HFFc6 (cell line): Measurements from ENCODE around the gene MYT1. TPM values are rescaled to one million over a fixed set of nuclear protein-coding genes. Genes with fewer than 3 reads are reported as not detected.
"Not testable (repeated sequence)": the region's sequence is repeated elsewhere in the genome, so short reads cannot be mapped to it uniquely, and the experiment has no call there.

Experiments used
- DNase-seq: peaks from one replicate; pipeline ENCODE4 v3.0.0-alpha.2; 2018
- H3K27ac Mint-ChIP-seq: 2 replicates; pipeline ENCODE4 v1.8.0; 2020; ENCODE audit warnings: mild to moderate bottlenecking, mixed read lengths
- H3K27me3 Mint-ChIP-seq: 2 replicates; pipeline ENCODE4 v1.8.0; 2021; ENCODE audit warnings: mild to moderate bottlenecking, moderate library complexity, mixed read lengths; ENCODE audit not compliant: insufficient read depth
- H3K36me3 Mint-ChIP-seq: 2 replicates; pipeline ENCODE4 v1.8.0; 2021; ENCODE audit warnings: low read depth, mixed read lengths
- H3K4me1 Mint-ChIP-seq: 2 replicates; pipeline ENCODE4 v1.8.0; 2020; ENCODE audit warnings: low read depth, mixed read lengths
- H3K4me3 Mint-ChIP-seq: 2 replicates; pipeline ENCODE4 v1.8.0; 2020; ENCODE audit warnings: mild to moderate bottlenecking, moderate library complexity, mixed read lengths
- H3K9me3 Mint-ChIP-seq: 2 replicates; pipeline ENCODE4 v1.8.0; 2020; ENCODE audit warnings: mild to moderate bottlenecking, mixed read lengths
- total RNA-seq, 6 experiments: library from RNA; stranded (reverse); fragmentation: NEBNext Ultra II Directional; extraction: Animal tissue kit (Norgen Biotek cat#: 25700); gene quantifications; 2 replicates in 1 of 6; 3 replicates in 5 of 6; pipeline ENCODE4 v1.2.3, GENCODE V29; 2021
- TF ChIP-seq, protein P1 (sequence below): fragments of 200-600 bp; sonication (generic); IDR thresholded peaks from 2 replicates; pipeline ENCODE4 v1.5.0; 2021; ENCODE audit warnings: antibody characterized with exemption, mild to moderate bottlenecking

Gene MYT1
- total RNA-seq, 6 experiments from 2014 or later: not detected

- H3K27me3 Mint-ChIP-seq: peaks cover 20% of the 10 kb centered on the region
- H3K9me3 Mint-ChIP-seq: no peaks in the 10 kb centered on the region; the same call in 1 of the 2 replicates
- H3K36me3 Mint-ChIP-seq: no peaks in the 10 kb centered on the region
- H3K4me1 Mint-ChIP-seq: no peaks in the 10 kb centered on the region
- TF ChIP-seq, protein P1, sequence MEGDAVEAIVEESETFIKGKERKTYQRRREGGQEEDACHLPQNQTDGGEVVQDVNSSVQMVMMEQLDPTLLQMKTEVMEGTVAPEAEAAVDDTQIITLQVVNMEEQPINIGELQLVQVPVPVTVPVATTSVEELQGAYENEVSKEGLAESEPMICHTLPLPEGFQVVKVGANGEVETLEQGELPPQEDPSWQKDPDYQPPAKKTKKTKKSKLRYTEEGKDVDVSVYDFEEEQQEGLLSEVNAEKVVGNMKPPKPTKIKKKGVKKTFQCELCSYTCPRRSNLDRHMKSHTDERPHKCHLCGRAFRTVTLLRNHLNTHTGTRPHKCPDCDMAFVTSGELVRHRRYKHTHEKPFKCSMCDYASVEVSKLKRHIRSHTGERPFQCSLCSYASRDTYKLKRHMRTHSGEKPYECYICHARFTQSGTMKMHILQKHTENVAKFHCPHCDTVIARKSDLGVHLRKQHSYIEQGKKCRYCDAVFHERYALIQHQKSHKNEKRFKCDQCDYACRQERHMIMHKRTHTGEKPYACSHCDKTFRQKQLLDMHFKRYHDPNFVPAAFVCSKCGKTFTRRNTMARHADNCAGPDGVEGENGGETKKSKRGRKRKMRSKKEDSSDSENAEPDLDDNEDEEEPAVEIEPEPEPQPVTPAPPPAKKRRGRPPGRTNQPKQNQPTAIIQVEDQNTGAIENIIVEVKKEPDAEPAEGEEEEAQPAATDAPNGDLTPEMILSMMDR: no peak
- H3K4me3 Mint-ChIP-seq: no peak overlapping the region
- DNase-seq: no peak
- no peak overlapping the region for H3K27ac Mint-ChIP-seq
Observed at GRCh38 chr20:64176551-64176950, 12.3 kb downstream of the MYT1 start.

- H3K27ac Mint-ChIP-seq: no peak overlapping the region
- peaks cover 23% of the 10 kb centered on the region for H3K27me3 Mint-ChIP-seq
- no peak for DNase-seq
- no peak overlapping the region for H3K4me3 Mint-ChIP-seq
- H3K9me3 Mint-ChIP-seq: no peaks in the 10 kb centered on the region; the same call in 1 of the 2 replicates
- H3K4me1 Mint-ChIP-seq: no peaks in the 10 kb centered on the region
- TF ChIP-seq, protein P1: no peak
- no peaks in the 10 kb centered on the region for H3K36me3 Mint-ChIP-seq
Observed at GRCh38 chr20:64176971-64177370, 12.7 kb downstream of the MYT1 start.

DNA sequence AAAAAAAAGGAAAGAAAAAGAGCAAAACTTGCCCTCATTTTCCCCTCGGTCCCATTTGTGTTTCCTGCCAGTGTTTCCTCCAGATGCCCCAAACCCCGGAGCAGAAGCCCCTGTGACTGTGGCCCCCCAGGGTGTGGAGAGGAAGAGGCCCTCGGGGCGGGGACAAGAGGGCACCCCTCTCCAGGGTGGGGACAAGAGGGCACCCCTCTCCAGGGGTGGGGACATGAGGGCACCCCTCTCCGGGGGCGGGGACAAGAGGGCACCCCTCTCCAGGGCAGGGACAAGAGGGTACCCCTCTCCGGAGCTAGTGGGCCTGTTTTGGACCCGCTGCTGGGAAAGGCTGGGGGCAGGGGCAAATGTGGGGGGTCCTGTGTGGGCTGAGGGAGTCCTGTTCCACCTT is 13.1 kb downstream of the MYT1 start:
- H3K4me1 Mint-ChIP-seq: no peaks in the 10 kb centered on the region
- DNase-seq: no peak
- H3K27me3 Mint-ChIP-seq: peaks cover 25% of the 10 kb centered on the region
- H3K27ac Mint-ChIP-seq: no peak overlapping the region
- H3K9me3 Mint-ChIP-seq: no peaks in the 10 kb centered on the region; the same call in 1 of the 2 replicates
- no peaks in the 10 kb centered on the region for H3K36me3 Mint-ChIP-seq
- no peak overlapping the region for H3K4me3 Mint-ChIP-seq
- TF ChIP-seq, protein P1: no peak

DNA sequence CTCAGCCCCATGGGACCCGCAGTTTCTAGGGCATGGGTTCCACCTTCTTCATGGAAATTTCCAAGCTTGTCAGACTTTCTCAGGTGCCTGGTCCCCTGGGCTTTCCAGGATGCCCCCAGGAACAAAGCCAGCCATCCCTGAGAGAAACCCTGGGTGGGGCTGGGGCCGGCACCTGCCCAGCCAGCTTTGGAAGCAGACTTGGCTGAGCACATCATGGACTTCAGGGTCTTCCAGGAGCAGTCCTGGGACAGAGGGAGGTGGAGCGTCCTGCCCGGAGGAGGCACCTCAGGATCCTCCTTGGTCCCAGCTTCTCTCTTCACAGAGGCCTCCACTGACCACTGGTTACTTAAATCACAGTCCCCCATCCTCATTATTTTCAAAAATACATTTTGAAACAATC is 13.5 kb downstream of the MYT1 start:
- no peaks in the 10 kb centered on the region; the same call in 1 of the 2 replicates for H3K9me3 Mint-ChIP-seq
- no peaks in the 10 kb centered on the region for H3K36me3 Mint-ChIP-seq
- TF ChIP-seq, protein P1: no peak
- H3K4me1 Mint-ChIP-seq: no peaks in the 10 kb centered on the region
- peaks cover 26% of the 10 kb centered on the region for H3K27me3 Mint-ChIP-seq
- no peak overlapping the region for H3K27ac Mint-ChIP-seq
- H3K4me3 Mint-ChIP-seq: no peak overlapping the region
- no peak for DNase-seq

DNA sequence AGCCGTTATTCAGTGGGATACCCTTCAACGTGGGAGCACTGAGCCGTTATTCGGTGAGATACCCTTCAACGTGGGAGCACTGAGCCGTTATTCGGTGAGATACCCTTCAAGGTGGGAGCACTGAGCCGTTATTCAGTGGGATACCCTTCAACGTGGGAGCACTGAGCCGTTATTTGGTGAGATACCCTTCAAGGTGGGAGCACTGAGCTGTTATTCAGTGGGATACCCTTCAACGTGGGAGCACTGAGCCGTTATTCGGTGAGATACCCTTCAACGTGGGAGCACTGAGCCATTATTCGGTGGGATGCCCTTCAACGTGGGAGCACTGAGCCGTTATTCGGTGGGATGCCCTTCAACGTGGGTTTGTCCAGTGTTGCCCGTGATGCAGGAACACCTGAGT is 14.7 kb downstream of the MYT1 start:
- peaks cover 30% of the 10 kb centered on the region for H3K27me3 Mint-ChIP-seq
- not testable (repeated sequence) for H3K9me3 Mint-ChIP-seq, DNase-seq, H3K4me1 Mint-ChIP-seq, H3K36me3 Mint-ChIP-seq, H3K4me3 Mint-ChIP-seq, H3K27ac Mint-ChIP-seq

GRCh38 chr20:64179805-64180204 is 15.6 kb downstream of the MYT1 start:
- peaks cover 38% of the 10 kb centered on the region for H3K27me3 Mint-ChIP-seq
- H3K27ac Mint-ChIP-seq: no peak overlapping the region
- H3K9me3 Mint-ChIP-seq: no peaks in the 10 kb centered on the region; the same call in 1 of the 2 replicates
- H3K4me1 Mint-ChIP-seq: no peaks in the 10 kb centered on the region
- TF ChIP-seq, protein P1: no peak
- no peaks in the 10 kb centered on the region for H3K36me3 Mint-ChIP-seq
- no peak overlapping the region for H3K4me3 Mint-ChIP-seq
- DNase-seq: no peak
